ENCODE measurements around the gene OSBPL9. TPM values are rescaled to one million over a fixed set of nuclear protein-coding genes. Genes with fewer than 3 reads are reported as not detected.

OSBPL9 gene
- total RNA-seq, 1 donor from 2014 or later: 63.7 TPM

DNA sequence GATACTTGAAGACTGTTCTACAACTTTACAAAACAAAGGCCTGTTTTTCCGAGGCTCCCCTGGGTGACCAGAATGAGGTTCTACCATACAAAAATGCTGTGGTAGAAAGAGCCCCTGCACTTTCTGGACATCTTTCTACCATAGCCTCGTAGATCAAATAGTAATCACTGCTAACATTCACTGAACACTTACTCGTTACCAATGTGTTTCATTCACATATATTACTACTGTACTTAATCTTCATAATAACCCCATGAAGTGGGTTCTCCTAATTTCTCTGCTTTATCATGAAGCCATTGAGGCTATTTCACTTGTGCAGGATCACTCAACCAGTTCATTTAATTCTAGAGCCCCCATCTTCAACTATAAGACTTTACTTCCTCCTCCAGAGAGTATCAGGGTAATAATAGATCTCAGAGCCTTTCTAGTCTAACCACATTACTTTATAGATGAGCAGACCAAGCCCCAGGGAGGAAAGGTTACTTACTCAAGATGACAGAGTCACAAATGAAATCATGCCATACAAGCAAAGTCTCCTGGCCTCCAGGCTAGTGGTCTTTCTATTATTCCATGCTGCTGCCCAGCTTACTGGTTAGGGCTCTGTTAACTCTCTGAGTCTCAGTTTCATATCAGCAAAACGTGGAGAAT is 46.7 kb upstream of the OSBPL9 start:
- H3K36me3 Mint-ChIP-seq (ENCODE audit: low read depth): no peaks in the 10 kb centered on the region
- ChIA-PET POLR2A (interaction anchor here (0.6 to 1.5 kb wide), 6 partner anchors 9 to 600 kb away, joined by 3 to 12 read pairs (median 3); partner anchors contain the start of genes CDKN2C and EPS15), CTCF (no interaction called here)
- H3K9me3 Mint-ChIP-seq: no peaks in the 10 kb centered on the region
- no peaks in the 10 kb centered on the region for H3K27me3 Mint-ChIP-seq
- peaks cover 60% of the 10 kb centered on the region for H3K4me1 Mint-ChIP-seq
- TF ChIP-seq CTCF (IDR thresholded peaks at IDR 0.05): no peak
- ATAC-seq (ENCODE audit: low read depth) (peak; percentile 80), DNase-seq (no peak)
- H3K4me3 Mint-ChIP-seq: peak overlapping the region; percentile 78
- intact Hi-C loops (cut with micrococcal nuclease): loop anchor here (1.0 kb wide), 1 partner anchor 8 kb away; no protein-coding TSS in a partner anchor
- H3K27ac Mint-ChIP-seq: peak overlapping the region; percentile 95

GRCh38 chr1:51572365-51572764 is 44.5 kb upstream of the OSBPL9 start:
- Mint-ChIP-seq H3K4me1 (peaks cover 82% of the 10 kb centered on the region), H3K9me3 (peaks cover 3% of the 10 kb centered on the region), H3K36me3 (ENCODE audit: low read depth) (no peaks in the 10 kb centered on the region), H3K4me3 (no peak overlapping the region), H3K27me3 (no peaks in the 10 kb centered on the region), H3K27ac (peak overlapping the region; percentile 56)
- intact Hi-C loops (cut with micrococcal nuclease): no loop called here
- no peak for DNase-seq
- ATAC-seq (ENCODE audit: low read depth): no peak
- TF ChIP-seq CTCF (IDR thresholded peaks at IDR 0.05): no peak
- ChIA-PET POLR2A (no interaction called here), CTCF (interaction anchor here (0.7 kb wide), 1 partner anchor 11 kb away, joined by 3 read pairs; no protein-coding TSS in a partner anchor)

DNA sequence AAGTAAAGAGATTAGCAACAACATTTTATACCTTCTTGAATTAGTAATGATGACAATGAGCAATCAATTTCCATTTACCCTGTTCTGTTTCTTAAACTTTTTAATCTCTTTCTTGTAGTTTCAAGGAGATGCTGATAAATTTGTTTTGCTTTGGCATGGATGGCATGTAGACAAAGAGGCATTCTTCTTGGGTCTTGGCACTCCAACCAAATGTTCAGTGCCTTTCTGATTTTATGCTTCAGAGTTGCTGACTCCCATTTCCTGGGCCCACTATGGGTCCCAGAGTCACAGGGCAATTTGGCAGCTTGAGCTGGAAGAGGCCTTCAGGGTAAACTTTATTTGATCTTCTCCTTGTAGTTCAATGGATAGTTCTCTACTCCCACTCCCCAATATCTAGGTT is 42.1 kb upstream of the OSBPL9 start:
- Mint-ChIP-seq H3K27ac (peak overlapping the region; percentile 32), H3K36me3 (ENCODE audit: low read depth) (no peaks in the 10 kb centered on the region), H3K4me1 (peaks cover 82% of the 10 kb centered on the region), H3K27me3 (no peaks in the 10 kb centered on the region), H3K4me3 (no peak overlapping the region), H3K9me3 (peaks cover 3% of the 10 kb centered on the region)
- ChIA-PET POLR2A (interaction anchor here (0.6 to 2.6 kb wide), 4 partner anchors 12 to 598 kb away, joined by 3 to 12 read pairs (median 8); partner anchors contain the start of gene EPS15), CTCF (interaction anchor here (1.6 kb wide), 1 partner anchor 40 kb away, joined by 6 read pairs; no protein-coding TSS in a partner anchor)
- intact Hi-C loops (cut with micrococcal nuclease): no loop called here
- ATAC-seq (ENCODE audit: low read depth) (no peak), DNase-seq (no peak)
- no peak for TF ChIP-seq CTCF (IDR thresholded peaks at IDR 0.05)

- Mint-ChIP-seq H3K4me3 (peak overlapping the region; percentile 39), H3K36me3 (ENCODE audit: low read depth) (no peaks in the 10 kb centered on the region), H3K4me1 (peaks cover 76% of the 10 kb centered on the region), H3K9me3 (peaks cover 3% of the 10 kb centered on the region), H3K27ac (peak overlapping the region; percentile 42), H3K27me3 (no peaks in the 10 kb centered on the region)
- DNase-seq (no peak), ATAC-seq (ENCODE audit: low read depth) (peak; percentile 78)
- ChIA-PET CTCF (interaction anchor here (1.6 kb wide), 1 partner anchor 40 kb away, joined by 6 read pairs; no protein-coding TSS in a partner anchor), POLR2A (interaction anchor here (0.6 to 2.6 kb wide), 6 partner anchors 13 to 977 kb away, joined by 3 to 12 read pairs (median 6); partner anchors contain the start of genes EPS15 and TUT4)
- intact Hi-C loops (cut with micrococcal nuclease): no loop called here
- TF ChIP-seq CTCF (IDR thresholded peaks at IDR 0.05): no peak
Observed at GRCh38 chr1:51575406-51576084, 41.3 kb upstream of the OSBPL9 start.

DNA sequence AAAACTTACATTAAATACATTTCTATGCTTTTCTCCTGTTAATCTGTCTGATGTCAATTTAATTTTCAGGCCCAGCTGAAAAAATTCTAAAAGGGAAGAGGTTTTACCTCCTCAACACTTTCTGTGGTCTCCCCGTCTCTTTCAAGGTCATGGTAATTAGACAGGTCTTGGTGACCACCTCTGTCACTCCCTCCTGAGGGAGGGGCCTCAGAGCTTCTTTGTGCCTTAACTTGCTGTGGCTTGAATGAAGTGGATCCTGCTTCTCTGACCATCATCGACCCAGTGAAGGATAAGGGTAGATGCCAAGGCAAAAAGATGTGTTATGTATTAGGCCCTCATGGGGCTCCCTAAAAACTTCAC is 40.8 kb upstream of the OSBPL9 start:
- Mint-ChIP-seq H3K27ac (peak overlapping the region; percentile 42), H3K27me3 (no peaks in the 10 kb centered on the region), H3K36me3 (ENCODE audit: low read depth) (no peaks in the 10 kb centered on the region), H3K4me3 (peak overlapping the region; percentile 39), H3K9me3 (peaks cover 3% of the 10 kb centered on the region), H3K4me1 (peaks cover 71% of the 10 kb centered on the region)
- no peak for TF ChIP-seq CTCF (IDR thresholded peaks at IDR 0.05)
- ChIA-PET CTCF (interaction anchor here (1.6 kb wide), 1 partner anchor 41 kb away, joined by 6 read pairs; no protein-coding TSS in a partner anchor), POLR2A (interaction anchor here (0.6 to 2.6 kb wide), 4 partner anchors 14 to 977 kb away, joined by 3 to 10 read pairs (median 6); partner anchors contain the start of genes EPS15 and TUT4)
- ATAC-seq (ENCODE audit: low read depth) (no peak), DNase-seq (no peak)
- intact Hi-C loops (cut with micrococcal nuclease): no loop called here
